Prostate gland (tissue), 2 donors: ENCODE data around the gene ELOVL1. TPM values are rescaled to one million over a fixed set of nuclear protein-coding genes. Genes with fewer than 3 reads are reported as not detected.

Source experiments
- DNase-seq: peaks from one replicate; pipeline ENCODE4 v3.0.0-alpha.2; 2019; ENCODE audit warnings: low spot score
- H3K27ac ChIP-seq, 2 donors: fragments of 200-600 bp; sonication (generic); 2 replicates each; pipeline ENCODE4 v1.5.1; 2017 to 2019
- H3K27me3 ChIP-seq: fragments of 200-600 bp; sonication (generic); replicated peaks from 2 replicates; pipeline ENCODE4 v1.5.1; 2019; ENCODE audit not compliant: insufficient read depth
- H3K36me3 ChIP-seq, 2 donors: fragments of 200-600 bp; sonication (generic); 1 replicate in 1 of 2; 2 replicates in 1 of 2; pipeline versions ENCODE4 v1.5.1 to v1.8.1; 2017 to 2019
- H3K4me1 ChIP-seq: fragments of 200-600 bp; sonication (generic); replicated peaks from 2 replicates; pipeline ENCODE4 v1.5.1; 2019
- H3K4me3 ChIP-seq, 2 donors: fragments of 200-600 bp; sonication (generic); 2 replicates each; pipeline ENCODE4 v1.5.1; 2017 to 2019
- H3K9me3 ChIP-seq: fragments of 200-600 bp; sonication (generic); 2 replicates; pipeline ENCODE4 v1.5.1; 2017
- POLR2A ChIP-seq: fragments of 450-650 bp; IDR thresholded peaks from one replicate; pipeline ENCODE4 v1.6.1; 2016; ENCODE audit warnings: antibody characterized with exemption, mild to moderate bottlenecking
- POLR2AphosphoS5 ChIP-seq: sonication (generic); formaldehyde crosslinking; IDR thresholded peaks from one replicate; pipeline ENCODE4 v1.6.1; 2017; ENCODE audit warnings: antibody characterized with exemption
- WGBS: methylation state at CpG from one replicate; pipeline ENCODE4 v1.1.5; 2018; 5-methylcytosine and 5-hydroxymethylcytosine counted together
- intact Hi-C: fragments of 100-400 bp; cut with DNase I; formaldehyde crosslinking; loops from one replicate; pipeline ENCODE4 v1.14.2; 2022
- total RNA-seq, 2 donors: library from RNA; depleted of rRNA; stranded (reverse); fragments of >200 nt; gene quantifications; one replicate each; pipeline ENCODE4 v1.1.0, GENCODE V29; 2016
- TF ChIP-seq, protein P1 (sequence below), 4 experiments: fragments of 200-600 bp in 2 of 4; fragments of 450-650 bp in 2 of 4; sonication (generic) in 2 of 4; IDR thresholded peaks; 1 replicate in 3 of 4; 2 replicates in 1 of 4; pipeline ENCODE4 v1.5.1; 2016 to 2019; ENCODE audit warnings: antibody characterized with exemption in 4 of 4, mild to moderate bottlenecking in 2 of 4, moderate library complexity in 2 of 4

ELOVL1 gene
- total RNA-seq, 2 donors from 2014 or later: 48.6 to 62.0 TPM

DNA sequence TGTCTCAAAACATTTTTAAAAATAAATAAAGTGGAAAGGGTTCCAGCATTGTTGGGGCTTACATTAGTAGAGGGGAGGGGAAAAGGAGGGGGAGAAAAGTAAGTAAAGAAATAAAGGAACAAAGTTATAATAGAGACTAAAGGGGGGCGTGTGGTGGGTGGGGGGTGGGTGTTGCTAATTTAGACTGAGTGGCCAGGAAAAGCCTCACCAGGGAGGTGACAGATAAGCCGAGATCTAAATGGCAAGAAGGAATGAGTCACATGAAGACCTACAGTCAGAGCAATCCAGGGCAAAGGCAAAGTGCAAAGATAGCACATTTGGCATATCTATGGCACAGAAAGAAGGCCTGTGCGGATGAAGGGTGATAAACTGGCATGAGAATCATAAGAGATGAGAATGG, 22.7 kb downstream of the ELOVL1 start:
- no peak for DNase-seq
- Histone ChIP-seq H3K9me3 (no peaks in the 10 kb centered on the region), H3K36me3 (no peaks in the 10 kb centered on the region), H3K4me1 (no peaks in the 10 kb centered on the region), H3K27me3 (no peaks in the 10 kb centered on the region), H3K27ac (no peak overlapping the region), H3K4me3 (no peak overlapping the region)
- no peak for TF ChIP-seq POLR2AphosphoS5
- TF ChIP-seq, protein P1, sequence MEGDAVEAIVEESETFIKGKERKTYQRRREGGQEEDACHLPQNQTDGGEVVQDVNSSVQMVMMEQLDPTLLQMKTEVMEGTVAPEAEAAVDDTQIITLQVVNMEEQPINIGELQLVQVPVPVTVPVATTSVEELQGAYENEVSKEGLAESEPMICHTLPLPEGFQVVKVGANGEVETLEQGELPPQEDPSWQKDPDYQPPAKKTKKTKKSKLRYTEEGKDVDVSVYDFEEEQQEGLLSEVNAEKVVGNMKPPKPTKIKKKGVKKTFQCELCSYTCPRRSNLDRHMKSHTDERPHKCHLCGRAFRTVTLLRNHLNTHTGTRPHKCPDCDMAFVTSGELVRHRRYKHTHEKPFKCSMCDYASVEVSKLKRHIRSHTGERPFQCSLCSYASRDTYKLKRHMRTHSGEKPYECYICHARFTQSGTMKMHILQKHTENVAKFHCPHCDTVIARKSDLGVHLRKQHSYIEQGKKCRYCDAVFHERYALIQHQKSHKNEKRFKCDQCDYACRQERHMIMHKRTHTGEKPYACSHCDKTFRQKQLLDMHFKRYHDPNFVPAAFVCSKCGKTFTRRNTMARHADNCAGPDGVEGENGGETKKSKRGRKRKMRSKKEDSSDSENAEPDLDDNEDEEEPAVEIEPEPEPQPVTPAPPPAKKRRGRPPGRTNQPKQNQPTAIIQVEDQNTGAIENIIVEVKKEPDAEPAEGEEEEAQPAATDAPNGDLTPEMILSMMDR (IDR thresholded peaks at IDR 0.05): no peak
- TF ChIP-seq POLR2A: no peak
- intact Hi-C loops: no loop called here
- WGBS: 80% methylated on average over 3 of the region's 3 CpGs

- H3K27ac ChIP-seq: no peak overlapping the region
- DNase-seq: no peak
- no peaks in the 10 kb centered on the region for H3K9me3 ChIP-seq
- intact Hi-C loops: no loop called here
- no peak overlapping the region for H3K4me3 ChIP-seq
- no peaks in the 10 kb centered on the region for H3K4me1 ChIP-seq
- WGBS: 63% methylated on average over 4 of the region's 4 CpGs
- no peaks in the 10 kb centered on the region for H3K36me3 ChIP-seq
- TF ChIP-seq POLR2A: no peak
- TF ChIP-seq POLR2AphosphoS5: no peak
- TF ChIP-seq, protein P1 (IDR thresholded peaks at IDR 0.05): no peak
- no peaks in the 10 kb centered on the region for H3K27me3 ChIP-seq
These were observed 23.5 kb downstream of the ELOVL1 start for GRCh38 chr1:43344267-43344850.

GRCh38 chr1:43340559-43340958, 27.3 kb downstream of the ELOVL1 start:
- intact Hi-C loops: no loop called here
- Histone ChIP-seq H3K27me3 (no peaks in the 10 kb centered on the region), H3K4me1 (no peaks in the 10 kb centered on the region), H3K27ac (no peak overlapping the region), H3K4me3 (no peak overlapping the region), H3K9me3 (no peaks in the 10 kb centered on the region), H3K36me3 (no peaks in the 10 kb centered on the region)
- no peak for DNase-seq
- TF ChIP-seq POLR2A (no peak), POLR2AphosphoS5 (no peak)
- TF ChIP-seq, protein P1 (IDR thresholded peaks at IDR 0.05): no peak
- 71% methylated on average over 1 of the region's 1 CpG for WGBS

DNA sequence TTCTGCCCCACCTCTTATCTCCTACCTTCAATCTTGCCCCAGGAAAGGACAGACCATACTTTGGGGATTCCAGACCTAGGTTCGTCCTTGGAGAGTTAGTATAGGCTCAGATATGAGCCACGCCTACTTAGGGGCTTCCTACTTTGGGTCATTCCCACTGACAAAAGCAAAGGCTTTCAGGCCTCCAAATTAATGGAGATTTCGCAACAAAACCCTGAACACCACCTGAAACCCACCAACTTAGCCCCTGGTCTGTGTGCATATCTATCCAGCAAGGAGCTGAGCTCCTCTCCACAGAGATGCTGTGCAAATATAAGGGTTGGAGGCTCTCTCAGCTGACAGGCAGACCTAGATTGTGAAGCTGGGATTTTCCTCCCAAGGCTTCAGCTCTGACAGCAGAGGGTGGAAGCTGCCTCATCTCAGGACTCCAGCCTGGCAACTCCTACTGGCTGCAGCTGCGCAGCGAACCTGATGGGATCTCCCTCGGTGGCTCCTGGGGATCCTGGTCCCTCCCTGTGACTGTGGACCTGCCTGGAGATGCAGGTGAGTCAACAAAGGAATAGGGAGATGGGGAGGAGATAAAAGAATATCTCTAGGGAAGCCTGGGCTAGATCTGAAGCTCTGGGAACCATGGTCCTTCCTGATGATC, 28.1 kb downstream of the ELOVL1 start:
- H3K4me1 ChIP-seq: no peaks in the 10 kb centered on the region
- no peak for TF ChIP-seq POLR2A
- no peak for TF ChIP-seq POLR2AphosphoS5
- TF ChIP-seq, protein P1 (IDR thresholded peaks at IDR 0.05): no peak
- no peak for DNase-seq
- no peak overlapping the region for H3K27ac ChIP-seq
- H3K36me3 ChIP-seq: no peaks in the 10 kb centered on the region
- intact Hi-C loops: no loop called here
- no peaks in the 10 kb centered on the region for H3K27me3 ChIP-seq
- H3K4me3 ChIP-seq: no peak overlapping the region
- WGBS: 94% methylated on average over 6 of the region's 6 CpGs
- H3K9me3 ChIP-seq: no peaks in the 10 kb centered on the region

DNA sequence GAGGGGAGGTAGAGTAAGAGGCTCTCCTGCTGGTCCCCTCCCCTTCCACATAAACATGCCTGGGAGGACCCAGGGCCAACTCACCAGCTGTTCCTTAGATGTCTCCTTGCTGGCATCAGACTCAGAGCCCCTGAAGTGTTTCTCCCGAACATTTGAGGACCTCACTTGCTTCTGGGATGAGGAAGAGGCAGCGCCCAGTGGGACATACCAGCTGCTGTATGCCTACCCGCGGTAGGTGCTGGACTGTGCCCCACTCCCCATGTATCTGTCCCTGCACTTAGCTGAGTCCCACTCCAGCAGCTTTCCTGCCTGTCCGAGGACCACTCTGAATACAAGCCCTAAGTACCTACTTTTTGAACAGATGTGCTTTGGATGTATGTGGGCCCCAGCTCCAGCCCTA, 29.8 kb downstream of the ELOVL1 start:
- 90% methylated on average over 5 of the region's 5 CpGs for WGBS
- TF ChIP-seq, protein P1 (IDR thresholded peaks at IDR 0.05): no peak
- TF ChIP-seq POLR2AphosphoS5 (no peak), POLR2A (no peak)
- Histone ChIP-seq H3K27ac (no peak overlapping the region), H3K9me3 (no peaks in the 10 kb centered on the region), H3K27me3 (no peaks in the 10 kb centered on the region), H3K4me1 (no peaks in the 10 kb centered on the region), H3K36me3 (no peaks in the 10 kb centered on the region), H3K4me3 (no peak overlapping the region)
- DNase-seq: no peak
- intact Hi-C loops: no loop called here
